Fibroblast of the aortic adventitia (primary cell): ENCODE results near the gene GRIK4. TPM values are rescaled to one million over a fixed set of nuclear protein-coding genes. Genes with fewer than 3 reads are reported as not detected.
A peak's percentile ranks its signal among the peaks of the same experiment; 100 is the strongest.

Experiments used
- DNase-seq: peaks from one replicate; pipeline ENCODE4 v3.0.0-alpha.2; 2010; ENCODE audit warnings: low read depth
- H3K4me3 ChIP-seq: 2 replicates; pipeline ENCODE4 v1.5.1; 2011; ENCODE audit warnings: low read depth, mild to moderate bottlenecking, control low read depth, low read length, moderate library complexity
- total RNA-seq: library from RNA; depleted of rRNA; stranded (reverse); fragments of >200 nt; gene quantifications from 2 replicates; pipeline ENCODE4 v1.2.3, GENCODE V29; 2012; ENCODE audit warnings: low replicate concordance
- TF ChIP-seq, protein P1 (sequence below): IDR thresholded peaks from 2 replicates; pipeline ENCODE4 v1.5.1; 2011; ENCODE audit warnings: mild to moderate bottlenecking, low read length, control low read depth, inconsistent platforms; ENCODE audit not compliant: insufficient read depth

Gene GRIK4
- total RNA-seq, 1 donor: not detected

DNA sequence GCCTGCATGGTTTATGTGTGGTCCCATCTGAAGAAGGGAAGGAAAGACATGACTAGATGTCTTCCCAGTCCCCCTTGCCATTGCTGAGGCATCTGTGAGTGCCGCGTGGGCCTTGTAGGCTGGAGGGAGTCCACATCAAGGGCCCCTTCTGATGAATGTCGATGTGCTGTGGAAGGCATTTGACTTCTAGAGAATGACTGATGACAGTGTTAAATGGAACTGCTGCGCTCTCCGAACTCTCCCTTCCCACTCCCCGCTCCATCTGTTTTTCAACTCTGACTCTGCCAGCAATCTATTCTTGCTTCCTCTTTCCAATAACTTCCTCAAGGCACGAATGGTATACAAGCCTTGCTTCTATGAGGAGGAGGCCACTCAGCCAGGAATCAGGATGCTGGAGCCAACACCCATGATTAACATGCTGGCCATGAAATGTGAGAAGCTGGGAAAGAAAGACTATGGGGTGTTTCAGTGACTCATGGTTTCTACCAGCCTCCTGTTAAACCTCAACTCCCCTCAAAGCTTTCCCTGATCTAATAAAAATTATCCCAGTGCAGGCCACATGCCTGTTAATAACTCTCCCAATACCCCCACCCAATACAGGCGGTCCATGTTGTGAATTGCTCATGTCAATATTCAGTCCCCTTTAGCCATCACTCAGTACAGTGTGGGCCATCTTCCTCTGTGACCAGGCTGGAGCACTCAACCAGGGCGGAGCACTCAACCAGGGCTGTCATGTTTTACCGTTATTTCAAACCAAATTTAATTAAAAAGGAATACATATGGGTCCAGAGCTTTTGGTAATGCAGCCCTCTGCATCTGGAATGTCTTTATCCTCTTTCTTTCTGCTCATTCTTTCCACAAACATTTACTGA is 466.0 kb downstream of the GRIK4 start:
- no peak for DNase-seq
- TF ChIP-seq, protein P1, sequence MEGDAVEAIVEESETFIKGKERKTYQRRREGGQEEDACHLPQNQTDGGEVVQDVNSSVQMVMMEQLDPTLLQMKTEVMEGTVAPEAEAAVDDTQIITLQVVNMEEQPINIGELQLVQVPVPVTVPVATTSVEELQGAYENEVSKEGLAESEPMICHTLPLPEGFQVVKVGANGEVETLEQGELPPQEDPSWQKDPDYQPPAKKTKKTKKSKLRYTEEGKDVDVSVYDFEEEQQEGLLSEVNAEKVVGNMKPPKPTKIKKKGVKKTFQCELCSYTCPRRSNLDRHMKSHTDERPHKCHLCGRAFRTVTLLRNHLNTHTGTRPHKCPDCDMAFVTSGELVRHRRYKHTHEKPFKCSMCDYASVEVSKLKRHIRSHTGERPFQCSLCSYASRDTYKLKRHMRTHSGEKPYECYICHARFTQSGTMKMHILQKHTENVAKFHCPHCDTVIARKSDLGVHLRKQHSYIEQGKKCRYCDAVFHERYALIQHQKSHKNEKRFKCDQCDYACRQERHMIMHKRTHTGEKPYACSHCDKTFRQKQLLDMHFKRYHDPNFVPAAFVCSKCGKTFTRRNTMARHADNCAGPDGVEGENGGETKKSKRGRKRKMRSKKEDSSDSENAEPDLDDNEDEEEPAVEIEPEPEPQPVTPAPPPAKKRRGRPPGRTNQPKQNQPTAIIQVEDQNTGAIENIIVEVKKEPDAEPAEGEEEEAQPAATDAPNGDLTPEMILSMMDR: no peak
- no peak overlapping the region for H3K4me3 ChIP-seq

DNA sequence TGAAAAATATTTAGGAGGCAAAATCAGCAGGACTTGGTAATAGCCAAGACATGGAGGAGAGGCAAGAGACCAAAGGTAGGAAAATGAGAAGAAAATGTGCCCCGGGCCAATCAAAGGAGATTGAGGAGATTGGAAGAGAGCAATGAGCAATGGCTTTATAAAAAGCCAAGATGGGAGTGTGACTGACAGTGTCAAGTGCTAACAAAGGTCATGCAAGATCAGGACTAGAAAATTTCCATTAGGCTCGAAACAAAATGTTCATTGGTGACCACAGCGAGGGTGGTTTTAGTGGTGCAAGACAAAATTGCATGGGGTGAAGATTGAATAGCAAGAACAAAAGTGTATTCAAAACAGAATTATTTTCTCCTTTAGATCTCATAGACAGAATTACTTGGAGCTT is 467.2 kb downstream of the GRIK4 start:
- TF ChIP-seq, protein P1: no peak
- H3K4me3 ChIP-seq: no peak overlapping the region
- no peak for DNase-seq

DNA sequence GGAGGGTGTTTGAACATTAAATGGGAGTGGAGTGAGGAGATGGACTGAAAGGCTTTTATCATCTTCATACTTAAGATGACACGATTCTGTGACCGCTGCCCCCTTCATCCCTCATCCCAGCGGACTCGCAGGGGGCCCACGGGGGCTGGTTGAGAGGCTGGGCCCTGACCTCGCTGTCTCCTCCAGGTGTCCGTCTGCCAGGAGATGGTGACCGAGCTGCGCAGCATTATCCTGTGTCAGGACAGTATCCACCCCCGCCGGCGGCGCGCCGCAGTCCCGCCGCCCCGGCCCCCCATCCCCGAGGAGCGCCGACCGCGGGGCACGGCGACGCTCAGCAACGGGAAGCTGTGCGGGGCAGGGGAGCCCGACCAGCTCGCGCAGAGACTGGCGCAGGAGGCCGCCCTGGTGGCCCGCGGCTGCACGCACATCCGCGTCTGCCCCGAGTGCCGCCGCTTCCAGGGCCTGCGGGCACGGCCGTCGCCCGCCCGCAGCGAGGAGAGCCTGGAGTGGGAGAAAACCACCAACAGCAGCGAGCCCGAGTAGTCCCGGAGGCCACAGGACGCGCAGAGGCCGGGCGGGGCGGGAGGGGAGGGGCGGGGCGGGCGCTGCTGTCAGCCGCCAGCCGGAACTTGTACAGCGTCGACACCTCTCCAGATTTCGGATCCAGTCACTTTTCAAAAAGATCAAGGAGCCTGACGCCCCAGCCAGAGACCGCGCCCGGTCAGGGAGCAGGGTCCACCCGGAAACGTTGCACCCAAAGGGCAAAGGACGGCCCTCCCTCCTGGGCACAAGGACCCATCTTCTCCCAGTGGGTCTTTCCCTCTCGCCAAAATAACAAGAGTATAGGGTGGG is 474.4 kb downstream of the GRIK4 start:
- H3K4me3 ChIP-seq: peak overlapping the region; percentile 60
- TF ChIP-seq, protein P1: peak; percentile 33
- DNase-seq: peak; percentile 25

DNA sequence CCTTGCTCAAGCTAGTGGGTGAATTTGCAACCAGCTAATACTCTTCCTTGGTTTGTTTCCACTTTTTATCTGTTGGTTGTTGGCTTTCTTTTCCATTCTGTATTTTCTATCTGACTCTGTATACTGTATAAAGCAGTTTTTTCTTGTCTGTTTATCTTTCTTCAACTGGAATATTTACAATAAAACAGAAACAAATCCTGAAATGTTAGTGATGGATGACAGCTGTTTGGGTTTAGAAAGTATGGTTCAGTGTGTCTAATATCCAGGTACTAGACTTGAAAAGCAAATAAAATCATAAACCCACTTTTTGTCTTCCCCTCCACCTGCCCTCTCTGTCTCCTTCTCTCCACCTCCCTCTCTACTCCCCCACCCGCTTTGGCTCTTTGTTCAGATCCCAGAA is 477.1 kb downstream of the GRIK4 start:
- no peak overlapping the region for H3K4me3 ChIP-seq
- no peak for DNase-seq
- TF ChIP-seq, protein P1: no peak

GRCh38 chr11:120991830-120992686 is 480.5 kb downstream of the GRIK4 start:
- no peak overlapping the region for H3K4me3 ChIP-seq
- TF ChIP-seq, protein P1: no peak
- no peak for DNase-seq
